ENCODE results near the gene SPR.

GRCh38 chr2:72887740-72888437, 681 bp downstream of the SPR start:
- peak; percentile 76 to 86 (median 82) for TF ChIP-seq CTCF (IDR thresholded peaks at IDR 0.05)
- no peak for TF ChIP-seq POLR2A (IDR thresholded peaks at IDR 0.05)

Data from testis (tissue), 2 donors.